BE2C (cell line): Measurements from ENCODE around the gene TFEB.
A peak's percentile ranks its signal among the peaks of the same experiment; 100 is the strongest.

Experiments used
- DNase-seq: peaks from one replicate; pipeline ENCODE4 v3.0.0-alpha.2; 2020
- H3K27me3 ChIP-seq: fragments of 250-450 bp; sonication (Bioruptor Pico); 2 replicates; pipeline ENCODE4 v1.5.1; 2020; ENCODE audit warnings: mild to moderate bottlenecking
- H3K36me3 ChIP-seq: fragments of 250-450 bp; sonication (Bioruptor Pico); 2 replicates; pipeline ENCODE4 v1.5.1; 2020; ENCODE audit warnings: mild to moderate bottlenecking
- H3K4me1 ChIP-seq: fragments of 250-450 bp; sonication (Bioruptor Pico); 2 replicates; pipeline ENCODE4 v1.5.1; 2020
- H3K4me3 ChIP-seq: 2 replicates; pipeline ENCODE4 v1.5.1; 2011; ENCODE audit warnings: low read depth, low read length
- H3K9me3 ChIP-seq: fragments of 250-450 bp; sonication (Bioruptor Pico); 2 replicates; pipeline ENCODE4 v1.5.1; 2020
- TF ChIP-seq, protein P1 (sequence below): IDR thresholded peaks from 2 replicates; pipeline ENCODE4 v1.5.1; 2012; ENCODE audit warnings: mild to moderate bottlenecking, low read depth, low read length

Gene TFEB

GRCh38 chr6:41723530-41724227 lies 11.7 kb downstream of the TFEB start:
- H3K4me1 ChIP-seq: peaks cover 17% of the 10 kb centered on the region
- no peak overlapping the region for H3K4me3 ChIP-seq
- H3K9me3 ChIP-seq: no peaks in the 10 kb centered on the region
- TF ChIP-seq, protein P1, sequence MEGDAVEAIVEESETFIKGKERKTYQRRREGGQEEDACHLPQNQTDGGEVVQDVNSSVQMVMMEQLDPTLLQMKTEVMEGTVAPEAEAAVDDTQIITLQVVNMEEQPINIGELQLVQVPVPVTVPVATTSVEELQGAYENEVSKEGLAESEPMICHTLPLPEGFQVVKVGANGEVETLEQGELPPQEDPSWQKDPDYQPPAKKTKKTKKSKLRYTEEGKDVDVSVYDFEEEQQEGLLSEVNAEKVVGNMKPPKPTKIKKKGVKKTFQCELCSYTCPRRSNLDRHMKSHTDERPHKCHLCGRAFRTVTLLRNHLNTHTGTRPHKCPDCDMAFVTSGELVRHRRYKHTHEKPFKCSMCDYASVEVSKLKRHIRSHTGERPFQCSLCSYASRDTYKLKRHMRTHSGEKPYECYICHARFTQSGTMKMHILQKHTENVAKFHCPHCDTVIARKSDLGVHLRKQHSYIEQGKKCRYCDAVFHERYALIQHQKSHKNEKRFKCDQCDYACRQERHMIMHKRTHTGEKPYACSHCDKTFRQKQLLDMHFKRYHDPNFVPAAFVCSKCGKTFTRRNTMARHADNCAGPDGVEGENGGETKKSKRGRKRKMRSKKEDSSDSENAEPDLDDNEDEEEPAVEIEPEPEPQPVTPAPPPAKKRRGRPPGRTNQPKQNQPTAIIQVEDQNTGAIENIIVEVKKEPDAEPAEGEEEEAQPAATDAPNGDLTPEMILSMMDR: no peak
- no peaks in the 10 kb centered on the region for H3K36me3 ChIP-seq
- H3K27me3 ChIP-seq: no peaks in the 10 kb centered on the region
- peak; percentile 70 for DNase-seq

GRCh38 chr6:41722969-41723529 lies 12.4 kb downstream of the TFEB start:
- no peak overlapping the region for H3K4me3 ChIP-seq

DNA sequence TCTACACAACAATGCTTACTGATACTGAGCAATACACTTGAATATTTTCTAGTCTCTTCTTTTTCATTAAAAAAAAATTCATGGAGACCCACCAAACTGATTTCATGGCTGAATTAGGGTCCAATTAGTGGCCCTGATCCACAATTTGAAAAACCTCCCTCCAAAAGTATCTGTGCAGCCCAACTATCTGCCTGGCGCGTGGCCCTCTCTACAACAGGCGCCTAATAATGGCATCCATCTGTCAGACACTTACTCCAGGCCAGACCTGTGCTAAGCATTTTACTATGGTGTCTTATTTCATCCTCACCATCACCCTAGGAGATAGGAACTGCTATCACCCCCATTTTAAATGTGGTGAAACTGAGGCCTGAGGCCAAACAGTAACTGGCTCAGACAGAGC lies 14.0 kb downstream of the TFEB start:
- H3K9me3 ChIP-seq: no peaks in the 10 kb centered on the region
- H3K36me3 ChIP-seq: no peaks in the 10 kb centered on the region
- DNase-seq: no peak
- H3K4me3 ChIP-seq: no peak overlapping the region
- TF ChIP-seq, protein P1: no peak
- H3K27me3 ChIP-seq: no peaks in the 10 kb centered on the region
- peaks cover 17% of the 10 kb centered on the region for H3K4me1 ChIP-seq

More at GRCh38 chr6:41722969-41723529, 12.4 kb downstream of the TFEB start:
- no peaks in the 10 kb centered on the region for H3K27me3 ChIP-seq
- no peak for DNase-seq
- peaks cover 17% of the 10 kb centered on the region for H3K4me1 ChIP-seq
- TF ChIP-seq, protein P1: no peak
- H3K9me3 ChIP-seq: no peaks in the 10 kb centered on the region
- H3K36me3 ChIP-seq: no peaks in the 10 kb centered on the region

GRCh38 chr6:41720783-41721182 lies 14.6 kb downstream of the TFEB start:
- H3K27me3 ChIP-seq: no peaks in the 10 kb centered on the region
- no peaks in the 10 kb centered on the region for H3K9me3 ChIP-seq
- peaks cover 17% of the 10 kb centered on the region for H3K4me1 ChIP-seq
- TF ChIP-seq, protein P1: no peak
- H3K4me3 ChIP-seq: no peak overlapping the region
- no peak for DNase-seq
- no peaks in the 10 kb centered on the region for H3K36me3 ChIP-seq

GRCh38 chr6:41720262-41720620 lies 15.2 kb downstream of the TFEB start:
- H3K9me3 ChIP-seq: no peaks in the 10 kb centered on the region
- DNase-seq: no peak
- peaks cover 16% of the 10 kb centered on the region for H3K4me1 ChIP-seq
- H3K27me3 ChIP-seq: no peaks in the 10 kb centered on the region
- no peak overlapping the region for H3K4me3 ChIP-seq
- H3K36me3 ChIP-seq: no peaks in the 10 kb centered on the region
- TF ChIP-seq, protein P1: no peak
